SKM-1 treated with dmso at 0.1 percent for 144 hours (cell line): ENCODE data around the gene PPP1R3F.
"Not testable (repeated sequence)": the region's sequence is repeated elsewhere in the genome, so short reads cannot be mapped to it uniquely, and the experiment has no call there.

ENCODE experiments used
- DNase-seq: peaks from one replicate; lab custom pipeline; 2025; ENCODE audit not compliant: unreplicated experiment; lab: John Stamatoyannopoulos, UW

Gene PPP1R3F

DNA sequence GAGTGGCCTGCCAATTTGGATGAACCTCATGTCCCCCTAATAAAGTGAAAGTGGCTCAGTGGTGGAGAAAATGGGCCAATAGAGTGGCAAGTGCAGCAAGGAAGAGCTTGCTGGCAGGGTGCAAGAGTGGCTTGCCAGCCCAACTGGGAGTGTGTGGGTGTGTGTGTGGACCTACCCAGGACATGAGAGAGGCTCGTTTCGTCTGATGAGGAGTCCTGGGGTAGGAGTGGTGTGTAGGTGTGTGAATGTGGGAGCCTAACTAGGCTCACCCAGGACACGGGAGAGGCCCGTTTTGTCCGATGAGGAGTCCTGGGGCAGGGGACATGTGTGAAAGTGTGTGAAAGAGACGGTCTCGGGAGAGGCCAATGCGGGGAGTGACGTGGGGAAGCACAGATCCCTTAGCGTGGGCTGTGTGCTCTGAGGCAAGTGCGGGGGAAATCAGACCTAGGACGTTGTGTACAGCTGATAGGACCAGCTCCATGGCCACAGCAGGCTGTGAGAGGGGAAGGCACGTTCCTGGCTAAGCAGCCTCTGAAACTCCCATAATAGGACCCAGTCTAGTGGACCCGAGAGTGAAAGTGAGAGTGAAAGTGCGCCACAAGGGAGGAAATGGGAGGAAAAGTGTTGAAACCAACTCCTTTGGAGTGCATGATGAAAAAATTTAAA lies 39.1 kb downstream of the PPP1R3F start:
- no peak for DNase-seq

- no peak for DNase-seq
Measured at GRCh38 chrX:49309401-49309981, 39.9 kb downstream of the PPP1R3F start.

DNA sequence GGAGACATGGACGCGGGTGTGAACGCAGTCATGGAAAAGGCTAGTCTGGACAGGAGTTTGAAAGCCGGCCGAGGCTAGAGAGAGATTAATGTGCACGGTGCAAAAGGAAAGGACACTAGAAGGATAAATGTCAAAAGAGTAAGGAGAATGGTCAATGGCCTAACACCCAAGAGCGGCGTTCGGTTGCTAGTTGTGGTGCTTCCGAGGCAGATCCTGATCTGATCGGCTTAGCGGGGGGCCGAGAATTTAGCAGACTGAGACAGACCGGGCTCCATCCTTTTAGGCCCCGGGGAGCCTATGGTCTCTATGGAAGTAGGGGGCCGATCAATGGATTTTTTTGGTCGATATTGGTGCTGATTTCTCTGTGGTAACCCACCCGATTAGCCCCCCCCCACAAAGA lies 40.8 kb downstream of the PPP1R3F start:
- no peak for DNase-seq

DNA sequence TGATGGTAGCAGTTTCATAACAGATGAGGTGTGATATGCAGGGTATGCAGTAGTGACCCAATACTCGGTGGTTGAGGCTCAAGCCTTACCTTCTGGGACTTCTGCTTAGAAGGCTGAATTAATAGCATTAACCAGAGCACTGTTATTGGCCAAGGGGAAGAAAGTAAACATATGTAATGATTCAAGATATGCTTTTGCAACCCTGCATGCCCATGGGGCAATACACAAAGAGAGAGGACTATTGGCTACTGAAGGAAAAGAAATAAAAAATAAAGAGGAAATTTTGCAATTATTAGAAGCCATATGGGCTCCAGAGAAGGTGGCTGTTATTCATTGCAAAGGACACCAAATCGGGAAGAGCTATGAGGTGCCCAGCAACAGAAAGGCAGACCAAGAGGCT lies 42.6 kb downstream of the PPP1R3F start:
- no peak for DNase-seq

DNA sequence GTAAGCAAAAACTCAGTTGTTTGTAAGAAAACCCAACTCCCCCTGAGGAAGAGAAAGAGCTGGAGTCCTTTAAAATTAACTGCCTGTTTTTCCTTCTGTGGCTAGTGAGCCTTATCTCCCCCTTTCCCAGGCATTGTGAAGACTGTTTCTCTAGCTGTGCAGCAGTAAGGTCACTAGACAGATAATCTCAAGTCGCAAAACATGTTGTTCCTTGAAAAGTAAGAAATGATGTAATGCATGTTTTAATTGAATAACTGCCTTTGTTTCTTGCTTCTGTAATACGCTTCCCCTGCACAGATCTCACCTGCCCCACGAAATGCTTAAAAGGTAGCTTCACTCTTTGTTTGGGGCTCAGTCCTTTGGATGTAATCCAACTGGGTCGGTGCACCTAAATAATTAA lies 46.5 kb downstream of the PPP1R3F start:
- DNase-seq, result no peak

GRCh38 chrX:49321737-49322136 lies 52.1 kb downstream of the PPP1R3F start, which contains the start of gene GAGE12J:
TSS of gene GAGE12J (plus strand) at chrX:49322037. CDS start at chrX:49323194, 1,157 bp downstream.
- not testable (repeated sequence) for DNase-seq

- not testable (repeated sequence) for DNase-seq
Measured at GRCh38 chrX:49322266-49322665, 52.7 kb downstream of the PPP1R3F start.

DNA sequence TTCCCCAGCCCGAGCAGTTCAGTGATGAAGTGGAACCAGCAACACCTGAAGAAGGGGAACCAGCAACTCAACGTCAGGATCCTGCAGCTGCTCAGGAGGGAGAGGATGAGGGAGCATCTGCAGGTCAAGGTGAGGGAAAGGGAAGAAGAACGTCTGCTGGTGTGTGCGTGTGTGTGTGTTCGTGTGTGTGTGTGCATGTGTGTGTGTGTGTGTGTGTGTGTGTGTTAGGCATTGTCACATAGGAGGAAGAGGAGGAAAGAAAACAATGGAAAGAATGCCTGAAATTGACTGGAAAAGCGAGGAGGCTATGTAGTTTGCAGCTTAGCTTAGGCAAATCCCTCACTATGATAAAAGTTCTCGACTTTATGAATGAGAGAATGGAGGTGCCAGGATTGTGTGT lies 54.1 kb downstream of the PPP1R3F start:
- DNase-seq, result not testable (repeated sequence)

- not testable (repeated sequence) for DNase-seq
Measured at GRCh38 chrX:49330421-49330820, 60.8 kb downstream of the PPP1R3F start.

DNA sequence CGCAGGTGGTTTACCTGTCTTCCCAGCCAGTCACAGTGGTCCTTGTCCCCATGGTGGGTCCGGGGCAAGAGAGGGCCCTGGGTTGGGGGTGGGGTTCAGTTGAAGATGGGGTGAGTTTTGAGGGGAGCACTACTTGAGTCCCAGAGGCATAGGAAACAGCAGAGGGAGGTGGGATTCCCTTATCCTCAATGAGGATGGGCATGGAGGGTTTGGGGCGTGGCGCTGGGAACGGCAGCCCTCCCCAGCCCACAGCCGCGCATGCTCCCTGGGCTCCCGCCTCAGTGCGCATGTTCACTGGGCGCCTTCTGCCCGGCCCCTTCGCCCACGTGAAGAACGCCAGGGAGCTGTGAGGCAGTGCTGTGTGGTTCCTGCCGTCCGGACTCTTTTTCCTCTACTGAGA lies 61.7 kb downstream of the PPP1R3F start, which contains the start of gene GAGE13:
Gene GAGE13 (plus strand): TSS at position 301 of the 400 bp plus-strand sequence. CDS start 1,156 bp downstream, outside the sequence.
- not testable (repeated sequence) for DNase-seq

GRCh38 chrX:49331841-49332240 lies 62.2 kb downstream of the PPP1R3F start:
- DNase-seq, result not testable (repeated sequence)
